GM12873 (cell line): ENCODE measurements around the gene PRKCQ.

Experiments
- CTCF ChIP-seq: IDR thresholded peaks from 2 replicates; pipeline ENCODE4 v1.5.1; 2012; ENCODE audit warnings: low read depth, mild to moderate bottlenecking, moderate library complexity, low read length, control low read depth; ENCODE audit not compliant: insufficient read depth; ENCODE audit errors: missing control alignments

The PRKCQ gene

DNA sequence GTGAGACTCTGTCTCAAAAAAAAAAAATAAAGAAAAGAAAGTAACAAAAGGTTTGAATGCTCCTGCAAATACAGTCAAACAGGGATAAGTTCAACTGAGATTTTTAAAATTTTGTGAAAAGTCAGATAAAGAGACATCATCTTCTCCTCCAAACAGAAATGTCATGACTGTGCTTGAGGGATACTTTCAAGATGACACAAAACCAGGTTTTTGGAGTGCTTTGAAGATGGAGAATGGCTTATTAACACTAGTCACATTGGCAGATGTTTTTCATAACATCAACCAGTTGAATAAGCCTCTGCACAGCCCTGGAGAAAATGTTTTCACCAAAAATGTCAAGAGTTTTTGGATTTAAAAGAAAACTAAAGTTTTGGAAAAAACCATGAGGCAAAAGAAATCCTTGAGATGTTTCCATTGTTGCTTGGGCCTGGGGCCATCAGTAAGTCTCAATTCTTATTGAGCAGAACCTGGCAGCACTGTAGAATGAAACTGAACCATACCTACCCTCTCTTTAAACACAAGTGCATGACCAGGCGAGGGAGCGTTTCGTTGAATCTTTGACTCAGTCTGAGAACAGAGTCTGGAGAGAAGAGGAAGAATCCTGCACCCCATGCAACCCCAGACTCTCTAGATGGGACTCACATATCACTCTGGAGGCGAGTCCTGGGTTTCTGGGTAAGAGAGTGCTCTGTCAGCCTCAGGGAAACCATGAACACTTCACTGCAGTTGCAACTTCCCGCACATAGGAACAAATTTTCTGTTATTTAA, 37.4 kb upstream of the PRKCQ start:
- TF ChIP-seq CTCF, result no peak

DNA sequence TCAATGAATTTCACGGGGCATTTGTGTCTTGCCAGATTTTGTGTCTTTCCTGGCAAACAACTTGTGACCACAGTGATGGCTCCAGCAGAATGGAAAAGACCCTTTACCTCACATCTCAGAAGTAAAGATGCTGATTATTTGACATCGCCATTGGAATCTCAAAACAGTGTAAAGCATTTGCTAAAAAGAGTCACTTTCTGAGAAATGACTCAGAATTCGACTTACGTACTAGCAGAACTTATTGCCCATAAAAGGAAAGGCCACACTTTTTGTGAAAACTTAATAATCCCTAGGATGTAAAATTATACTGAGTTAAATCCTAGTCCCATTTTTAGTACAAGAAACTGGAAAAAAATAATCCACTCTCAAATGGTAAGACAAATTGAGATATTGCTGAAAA, 35.9 kb upstream of the PRKCQ start:
- TF ChIP-seq CTCF, result no peak

DNA sequence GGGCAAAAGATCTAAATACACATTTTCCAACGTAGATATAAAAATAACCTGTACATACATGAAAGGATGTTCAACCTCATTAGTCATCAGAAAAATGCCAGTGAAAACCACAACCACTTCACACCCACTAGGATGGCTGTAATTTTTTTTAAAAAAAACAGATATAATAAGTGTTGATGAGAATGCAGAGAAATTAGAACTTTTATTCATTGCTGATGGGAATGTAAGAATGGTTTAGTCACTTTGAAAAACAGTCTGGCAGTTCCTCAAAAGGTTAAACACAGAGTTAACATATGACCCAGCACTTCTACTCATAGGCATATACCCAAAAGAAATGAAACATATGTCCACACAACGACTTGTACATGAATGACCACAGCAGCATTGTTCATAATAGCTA, 32.3 kb upstream of the PRKCQ start:
- TF ChIP-seq CTCF, result no peak

- no peak for TF ChIP-seq CTCF
Measured at GRCh38 chr10:6610647-6611046, 30.6 kb upstream of the PRKCQ start.

DNA sequence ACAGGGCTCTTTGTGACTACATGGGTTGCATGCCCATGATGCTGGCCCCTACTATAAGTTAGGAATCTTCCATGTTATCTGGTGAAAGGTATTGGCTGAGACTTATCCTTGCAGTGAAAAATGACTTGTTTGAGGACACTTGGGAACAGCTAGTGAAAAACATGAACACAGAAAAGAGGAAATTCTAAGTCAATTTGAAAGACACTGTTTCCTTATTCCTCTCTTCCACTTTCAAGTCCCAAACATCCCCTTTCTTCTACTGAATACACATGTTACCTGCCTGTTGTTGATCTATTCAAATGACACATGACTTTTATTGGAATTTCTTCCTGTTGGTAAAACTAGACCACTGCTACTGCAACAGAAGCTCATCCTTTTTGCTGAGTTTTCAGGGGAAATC, 29.5 kb upstream of the PRKCQ start:
- no peak for TF ChIP-seq CTCF

DNA sequence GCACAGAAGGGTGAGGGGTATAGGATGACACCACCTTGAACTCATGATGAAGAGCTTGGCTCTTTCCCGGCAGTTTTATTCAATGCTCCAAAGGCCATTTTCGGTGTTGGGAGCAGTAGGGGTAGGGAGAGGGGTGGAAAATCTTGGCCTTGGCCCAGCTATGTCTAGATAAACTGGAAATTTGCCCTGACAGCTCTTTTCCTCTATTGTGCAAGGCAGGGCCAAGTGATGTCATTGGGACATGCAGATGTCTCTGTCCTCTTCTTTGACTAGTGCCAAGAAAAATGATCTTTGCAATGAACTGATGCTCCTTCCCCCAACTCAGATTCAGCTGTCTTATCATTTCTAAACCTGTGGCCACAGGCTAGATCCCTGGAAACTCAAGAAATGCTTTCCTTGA, 27.7 kb upstream of the PRKCQ start:
- no peak for TF ChIP-seq CTCF

DNA sequence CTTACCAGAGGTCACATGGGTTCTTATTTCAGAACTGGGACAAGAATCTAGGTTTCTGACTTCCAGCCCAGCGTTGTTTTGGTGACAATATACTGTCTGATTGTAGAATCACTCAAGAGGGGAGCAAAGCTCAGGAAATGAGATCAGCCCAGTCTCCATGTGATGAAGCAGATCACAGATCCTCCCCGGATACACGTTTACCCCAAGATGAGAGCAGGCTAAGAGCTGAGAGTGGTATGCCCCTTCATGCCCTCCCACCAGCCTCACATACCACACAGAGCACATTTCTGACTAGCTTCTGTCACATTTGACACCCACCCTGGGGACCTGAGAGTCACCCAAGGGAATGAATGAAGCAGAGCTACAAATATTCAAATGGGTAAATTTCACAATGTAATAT, 27.1 kb upstream of the PRKCQ start:
- no peak for TF ChIP-seq CTCF
